HG02938 (cell line): ENCODE results near the gene DGKI.

Experiments
- ATAC-seq: cut with Tn5 transposase; IDR thresholded peaks from one replicate; pipeline ENCODE4 v1.9.1; 2021; ENCODE audit warnings: mild to moderate bottlenecking, moderate library complexity; ENCODE audit not compliant: unreplicated experiment

The DGKI gene

GRCh38 chr7:137441451-137441850 lies 405.3 kb downstream of the DGKI start:
- ATAC-seq, result no peak

GRCh38 chr7:137439829-137440825 lies 406.6 kb downstream of the DGKI start:
- ATAC-seq, result no peak

GRCh38 chr7:137434946-137435345 lies 411.8 kb downstream of the DGKI start:
- ATAC-seq, result no peak

DNA sequence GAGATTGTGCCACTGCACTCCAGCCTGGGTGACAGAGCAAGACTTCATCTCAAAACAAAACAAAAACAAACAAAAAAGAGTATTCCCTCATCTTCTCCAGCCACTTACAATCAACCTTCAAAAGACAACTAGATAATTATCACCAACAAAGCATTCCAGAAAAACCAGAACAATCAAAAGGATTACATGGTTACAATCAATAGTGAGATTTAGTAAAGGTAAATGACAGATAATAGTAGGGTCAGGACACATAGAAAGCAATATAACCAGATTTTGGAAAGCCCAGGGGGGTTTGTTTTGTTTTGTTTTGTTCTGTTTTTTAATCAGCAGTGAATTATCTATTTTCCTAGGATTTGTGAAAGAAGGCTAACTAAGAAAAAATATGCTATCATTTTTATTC lies 412.2 kb downstream of the DGKI start:
- no peak for ATAC-seq

GRCh38 chr7:137423321-137423720 lies 423.5 kb downstream of the DGKI start:
- ATAC-seq, result no peak

GRCh38 chr7:137421366-137421765 lies 425.4 kb downstream of the DGKI start:
- no peak for ATAC-seq

- no peak for ATAC-seq
Measured at GRCh38 chr7:137418841-137419240, 427.9 kb downstream of the DGKI start.

DNA sequence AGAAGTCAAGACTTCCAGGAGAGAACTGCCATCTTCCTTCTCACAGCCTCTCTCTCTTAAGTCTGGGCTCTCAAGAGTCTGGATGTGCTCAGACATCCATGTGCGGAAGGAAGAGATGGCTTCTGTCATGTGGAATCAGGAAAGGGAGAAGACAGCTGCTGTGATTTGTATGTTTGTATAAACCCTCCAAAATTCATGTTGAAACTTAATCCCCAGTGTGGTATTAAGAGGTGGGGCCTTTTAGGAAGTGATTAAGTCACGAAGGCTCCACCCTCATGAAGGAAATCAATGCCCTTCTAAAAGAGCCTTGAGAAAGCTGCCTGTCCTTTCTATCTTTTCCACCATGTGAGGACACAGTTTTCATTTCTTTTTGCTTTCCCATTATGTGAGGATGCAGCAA lies 429.3 kb downstream of the DGKI start:
- no peak for ATAC-seq

DNA sequence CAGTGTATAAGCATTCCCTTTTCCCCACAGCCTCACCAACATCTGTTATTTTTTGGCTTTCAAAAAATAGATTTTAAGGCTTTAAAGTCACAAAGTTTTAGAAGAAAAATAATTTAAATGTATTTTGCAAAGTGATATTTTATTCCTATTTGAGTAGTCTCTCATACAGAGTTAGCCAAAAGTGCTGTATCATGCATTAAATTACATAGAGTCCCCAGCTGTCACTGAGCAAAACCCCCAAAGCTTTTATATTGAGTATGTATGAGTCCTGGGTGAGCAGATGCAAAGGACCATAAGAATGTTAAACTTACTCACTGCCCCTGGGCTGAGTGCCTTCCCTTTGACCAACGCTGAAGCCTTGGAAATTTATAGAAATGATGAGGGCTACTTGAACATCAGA lies 432.9 kb downstream of the DGKI start:
- ATAC-seq, result no peak

- no peak for ATAC-seq
Measured at GRCh38 chr7:137411446-137411845, 435.3 kb downstream of the DGKI start.

- no peak for ATAC-seq
Measured at GRCh38 chr7:137408126-137408525, 438.6 kb downstream of the DGKI start.

GRCh38 chr7:137407078-137407477 lies 439.7 kb downstream of the DGKI start:
- no peak for ATAC-seq

DNA sequence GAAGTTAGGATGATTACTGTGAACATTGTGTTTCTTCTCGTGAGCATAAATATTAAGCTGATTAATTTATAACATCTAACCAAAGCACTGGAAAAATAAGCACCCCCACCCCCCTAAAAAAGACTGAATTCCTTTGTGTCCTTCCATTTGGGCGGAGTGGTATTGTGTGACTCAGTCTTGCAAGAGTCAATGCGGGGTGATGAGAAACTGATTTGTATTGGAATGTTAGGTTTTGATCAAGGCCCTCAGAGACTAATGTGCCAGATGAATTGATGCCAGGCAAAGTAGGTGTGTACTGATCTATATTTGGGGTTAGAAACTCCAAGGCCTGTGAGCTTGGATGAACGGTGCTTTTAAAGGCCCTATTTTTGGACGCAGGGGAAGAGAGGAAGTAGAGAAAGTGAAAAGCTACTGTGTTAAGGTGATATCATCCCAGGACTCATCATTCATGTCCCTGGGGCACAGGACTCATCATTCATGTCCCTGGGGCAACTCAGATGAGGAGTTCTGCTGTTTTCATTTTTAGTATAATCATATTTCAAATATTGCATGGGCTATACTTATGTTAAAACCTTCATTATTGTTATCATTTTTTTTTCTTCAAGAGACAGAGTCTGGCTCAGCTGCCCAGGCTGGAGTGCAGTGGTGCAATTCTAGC lies 442.0 kb downstream of the DGKI start:
- no peak for ATAC-seq

GRCh38 chr7:137403353-137403695 lies 443.4 kb downstream of the DGKI start:
- ATAC-seq, result no peak

DNA sequence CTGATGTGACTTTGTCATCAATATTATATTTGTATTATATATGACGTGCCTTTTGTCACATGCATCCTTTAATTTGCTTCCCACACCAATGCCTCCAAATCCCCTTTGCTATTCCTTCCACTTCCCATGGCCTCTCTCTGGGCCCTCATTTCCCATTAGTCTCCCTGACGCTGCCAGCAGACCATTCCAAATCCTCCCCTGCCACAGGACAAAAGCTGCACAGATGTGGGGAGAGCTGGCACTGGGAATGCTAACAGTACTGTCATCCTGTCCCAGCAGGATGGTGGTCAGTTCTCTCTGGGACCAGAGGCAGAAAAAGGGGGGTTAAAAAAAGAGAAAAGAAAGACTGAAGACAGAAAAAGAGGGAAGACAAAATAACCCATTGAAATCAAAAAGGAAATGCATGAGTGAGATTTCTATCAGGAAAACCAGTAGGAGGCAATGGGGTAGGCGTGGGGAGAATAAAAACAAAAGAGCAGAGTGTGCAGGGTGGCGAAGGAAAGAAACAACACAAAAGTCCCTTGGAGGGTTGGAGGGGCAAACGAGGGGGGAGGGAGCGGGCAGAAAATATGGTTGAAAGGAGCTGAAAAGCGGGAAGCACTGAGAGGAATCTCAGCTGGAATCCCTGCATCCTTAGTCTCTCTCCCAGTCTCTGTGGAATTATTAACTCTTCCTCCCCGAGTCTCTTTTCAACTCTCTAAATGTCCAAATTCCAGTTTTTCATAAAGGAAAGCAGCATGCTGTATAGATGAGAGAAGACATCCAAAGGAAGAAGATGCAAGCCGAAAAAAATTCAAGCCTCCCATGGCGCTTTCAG lies 444.0 kb downstream of the DGKI start:
- ATAC-seq, result no peak

- no peak for ATAC-seq
Measured at GRCh38 chr7:137399827-137400823, 446.6 kb downstream of the DGKI start.

GRCh38 chr7:137396051-137396450 lies 450.7 kb downstream of the DGKI start:
- ATAC-seq, result no peak

- no peak for ATAC-seq
Measured at GRCh38 chr7:137395420-137395819, 451.4 kb downstream of the DGKI start.

DNA sequence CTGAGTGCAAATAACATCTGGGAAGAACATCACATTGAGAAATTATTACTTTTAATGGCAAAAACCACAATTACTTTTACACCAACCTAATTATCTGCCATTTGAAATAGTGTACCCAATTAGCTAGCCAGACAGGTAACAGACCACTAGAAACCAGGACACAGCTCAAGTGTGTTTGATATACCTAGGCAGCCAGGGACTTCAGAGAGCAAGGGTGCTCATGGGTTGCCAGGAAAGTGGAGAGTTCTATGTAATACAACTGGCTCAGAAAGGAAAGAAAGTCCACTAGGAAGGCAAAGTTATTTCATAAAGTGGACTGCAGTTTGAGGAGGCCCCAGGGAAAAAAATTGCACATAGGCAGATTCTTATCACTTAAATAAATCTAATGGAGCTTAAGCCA lies 453.2 kb downstream of the DGKI start:
- ATAC-seq, result no peak

DNA sequence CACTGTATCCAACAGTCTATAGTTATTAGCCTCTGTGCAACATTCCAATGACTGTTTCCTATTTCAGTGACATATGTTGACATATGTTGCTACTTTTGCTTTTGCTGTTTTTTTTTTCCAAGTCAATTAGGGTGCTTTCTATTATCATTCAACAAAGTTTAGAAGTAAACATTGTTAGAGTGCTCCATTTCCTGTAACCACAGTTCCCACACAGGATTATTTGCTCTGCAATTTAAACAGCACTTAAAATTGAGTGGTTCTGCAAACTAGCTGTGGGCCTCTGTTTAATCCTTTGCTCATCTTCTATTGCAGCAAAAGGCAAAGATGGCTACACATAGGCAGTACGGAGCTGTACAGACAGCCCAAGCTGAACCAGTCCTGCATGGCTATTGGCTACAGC lies 456.7 kb downstream of the DGKI start:
- ATAC-seq, result no peak
